Epithelial cell of prostate (primary cell): Measurements from ENCODE around the gene TAS2R16.

Experiments
- DNase-seq: peaks from one replicate; pipeline ENCODE4 v3.0.0-alpha.2; 2011; ENCODE audit warnings: low read depth, low spot score
- H3K27ac ChIP-seq: fragments of 450-650 bp; 2 replicates; pipeline ENCODE4 v1.5.1; 2017; ENCODE audit warnings: mild to moderate bottlenecking

The TAS2R16 gene

GRCh38 chr7:122995600-122995999, at the start of gene TAS2R16:
Gene TAS2R16, minus strand, starts transcription at chr7:122995700. Its CDS starts 66 bp downstream, at chr7:122995634.
- H3K27ac ChIP-seq, result no peak within 1 kb of the TSS
- no peak for DNase-seq

DNA sequence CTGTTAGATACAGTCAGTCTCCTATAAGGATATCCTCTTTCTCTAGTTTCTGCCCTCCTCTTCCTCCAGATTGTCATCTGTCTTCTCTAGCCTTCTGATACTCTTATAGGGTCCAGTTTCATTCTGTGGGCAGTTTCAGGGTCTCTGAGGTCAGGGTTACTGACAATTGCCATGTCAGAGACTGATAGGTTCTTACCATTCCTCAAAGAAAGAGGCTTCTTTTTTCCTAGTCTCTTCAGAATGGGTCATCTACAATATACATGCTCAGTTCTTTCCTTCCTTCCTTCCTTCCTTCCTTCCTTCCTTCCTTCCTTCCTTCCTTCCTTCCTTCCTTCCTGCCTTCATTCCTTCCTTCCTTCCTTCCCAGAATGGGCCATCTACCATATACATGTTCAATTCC, 48.1 kb upstream of the TAS2R16 start:
- no peak for DNase-seq
- no peak overlapping the region for H3K27ac ChIP-seq

DNA sequence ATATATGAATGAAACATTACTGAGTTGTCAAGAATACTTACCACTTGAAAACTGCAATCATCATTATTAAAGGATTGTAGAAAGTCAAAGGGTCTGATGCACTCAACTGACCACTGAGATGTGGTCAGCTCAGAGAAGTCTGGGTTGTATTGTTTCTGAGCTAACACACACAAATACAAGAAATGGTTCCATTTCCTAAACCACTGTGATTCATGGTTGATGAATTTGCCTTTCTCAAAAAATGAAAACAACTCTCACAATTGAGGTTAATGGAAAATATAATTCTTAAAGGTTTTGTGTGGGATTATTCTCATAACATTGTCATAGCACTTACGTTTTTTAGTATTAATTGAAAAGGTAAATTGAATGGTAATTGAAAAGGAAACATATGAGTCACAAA, 45.6 kb upstream of the TAS2R16 start:
- DNase-seq, result no peak
- no peak overlapping the region for H3K27ac ChIP-seq

DNA sequence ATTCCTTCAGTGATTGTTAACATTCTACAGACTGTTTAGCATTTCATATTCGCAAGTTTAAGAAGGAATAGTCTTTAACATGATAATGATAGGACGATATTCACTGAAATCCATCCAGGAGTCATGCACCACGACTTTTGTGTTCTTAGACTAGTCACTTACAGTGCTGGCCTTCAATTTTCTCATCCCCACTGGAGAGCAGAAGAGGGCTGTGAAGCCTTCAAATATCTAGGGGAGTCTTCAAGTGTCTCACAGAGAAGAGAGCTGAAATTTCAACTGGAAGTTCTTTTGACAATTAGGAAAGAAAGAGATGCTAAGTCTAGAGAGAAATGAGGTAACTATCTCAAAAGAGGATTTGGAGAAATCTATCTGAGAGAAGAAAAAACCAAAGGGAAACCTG, 43.8 kb upstream of the TAS2R16 start:
- no peak for DNase-seq
- H3K27ac ChIP-seq, result no peak overlapping the region

DNA sequence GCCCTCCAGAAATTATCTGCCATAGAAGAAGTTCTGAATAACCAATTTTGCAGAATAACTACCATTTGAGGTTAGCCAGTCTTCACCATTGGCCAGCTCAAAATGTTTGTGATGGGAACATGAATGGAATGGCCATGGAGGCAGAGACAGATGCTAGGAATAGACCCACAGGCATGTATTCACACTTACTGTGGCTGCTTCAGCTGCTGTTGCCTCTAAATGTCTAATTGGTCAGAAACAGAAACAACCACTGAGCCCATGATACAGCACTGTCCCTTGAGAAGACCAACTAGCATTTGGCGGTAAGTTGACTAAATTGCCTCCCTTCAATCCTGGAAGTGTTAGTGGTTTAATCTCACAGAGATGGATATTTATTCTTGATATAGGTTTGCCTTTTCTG, 38.6 kb upstream of the TAS2R16 start:
- no peak for DNase-seq
- no peak overlapping the region for H3K27ac ChIP-seq

GRCh38 chr7:123030631-123031030, 35.1 kb upstream of the TAS2R16 start:
- DNase-seq, result no peak
- no peak overlapping the region for H3K27ac ChIP-seq

- DNase-seq, result no peak
- no peak overlapping the region for H3K27ac ChIP-seq
Measured at GRCh38 chr7:123028339-123028738, 32.8 kb upstream of the TAS2R16 start.

DNA sequence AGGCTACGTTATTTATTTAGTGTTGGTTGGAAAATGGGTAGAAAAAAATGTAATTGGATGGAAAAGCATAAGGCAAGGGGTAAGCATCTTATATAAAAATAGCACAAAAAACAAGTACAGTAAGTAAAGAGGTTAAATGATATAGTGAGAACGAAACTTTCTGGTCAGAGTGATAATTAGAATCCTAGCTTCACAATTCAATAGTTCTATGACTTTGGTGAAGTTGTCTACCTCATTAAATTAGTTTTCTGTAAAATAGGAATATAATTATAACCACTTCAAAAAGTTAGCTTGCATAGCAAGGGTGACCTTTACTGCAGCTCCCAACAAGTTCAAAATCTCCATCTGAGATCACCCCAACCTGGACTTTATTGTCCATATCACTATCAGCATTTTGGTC, 30.8 kb upstream of the TAS2R16 start:
- no peak overlapping the region for H3K27ac ChIP-seq
- no peak for DNase-seq

DNA sequence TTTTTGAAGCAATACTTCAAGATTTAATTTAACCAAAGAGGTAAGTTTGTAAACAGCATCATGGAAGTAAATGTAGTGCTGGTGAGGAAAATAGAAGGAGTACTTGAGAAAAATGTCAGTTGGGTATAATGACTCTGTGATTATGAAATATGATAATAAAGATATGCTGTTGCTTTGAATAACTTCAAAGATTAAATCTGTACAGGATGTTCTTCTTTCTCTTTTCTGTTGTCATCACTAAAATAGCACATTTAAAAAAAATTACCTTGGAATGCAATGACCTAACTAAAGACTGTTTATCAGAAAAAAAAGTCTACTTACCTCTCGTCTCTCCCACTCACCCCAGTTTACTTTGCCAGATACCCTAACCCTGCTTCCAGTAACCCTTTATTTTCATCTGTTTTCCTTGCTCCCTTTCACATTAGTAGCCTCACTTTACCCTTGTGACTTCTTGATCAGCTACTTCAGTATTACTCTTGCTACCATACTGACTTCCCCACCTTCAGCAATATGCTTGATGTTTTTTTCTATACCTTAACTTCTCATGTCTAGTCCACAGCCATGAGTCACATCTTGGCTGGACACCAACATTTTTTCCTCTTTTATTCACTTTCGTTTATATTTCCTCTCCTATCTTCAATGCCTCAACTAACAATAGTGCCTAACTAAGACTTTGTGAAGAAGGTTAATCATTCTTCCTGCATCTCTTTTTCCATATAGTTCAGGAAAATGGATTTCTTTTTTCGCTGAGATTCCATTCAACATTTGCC, 29.7 kb upstream of the TAS2R16 start:
- DNase-seq, result peak; percentile 16
- H3K27ac ChIP-seq, result peak overlapping the region; percentile 6

GRCh38 chr7:123023126-123023525, 27.6 kb upstream of the TAS2R16 start:
- no peak overlapping the region for H3K27ac ChIP-seq
- no peak for DNase-seq

DNA sequence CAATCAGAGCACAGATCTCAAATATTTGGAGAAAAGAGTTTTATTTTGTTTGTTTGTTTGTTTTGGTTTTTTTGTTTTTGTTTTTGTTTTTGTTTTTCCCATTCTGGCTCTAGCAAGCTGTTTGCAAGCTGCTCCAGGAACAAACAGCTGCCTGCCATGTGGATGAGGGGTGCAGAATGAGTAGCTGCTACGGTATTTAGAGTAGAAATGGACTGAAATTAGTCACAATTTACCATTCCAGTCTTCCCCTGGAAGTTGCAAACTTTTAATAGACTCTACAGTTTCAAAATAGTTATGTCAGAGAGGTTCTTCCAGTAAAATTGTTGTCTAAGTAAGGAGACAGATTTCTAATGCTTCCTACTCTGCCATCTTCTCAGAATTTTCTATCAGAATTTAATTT, 27.1 kb upstream of the TAS2R16 start:
- no peak overlapping the region for H3K27ac ChIP-seq
- DNase-seq, result no peak

- DNase-seq, result no peak
- H3K27ac ChIP-seq, result no peak overlapping the region
Measured at GRCh38 chr7:123012435-123012834, 16.9 kb upstream of the TAS2R16 start.

GRCh38 chr7:123011766-123012369, 16.4 kb upstream of the TAS2R16 start:
- DNase-seq, result no peak
- no peak overlapping the region for H3K27ac ChIP-seq

GRCh38 chr7:123004931-123005330, 9.4 kb upstream of the TAS2R16 start:
- no peak overlapping the region for H3K27ac ChIP-seq
- DNase-seq, result no peak

GRCh38 chr7:123003539-123004126, 8.1 kb upstream of the TAS2R16 start:
- no peak overlapping the region for H3K27ac ChIP-seq
- no peak for DNase-seq

DNA sequence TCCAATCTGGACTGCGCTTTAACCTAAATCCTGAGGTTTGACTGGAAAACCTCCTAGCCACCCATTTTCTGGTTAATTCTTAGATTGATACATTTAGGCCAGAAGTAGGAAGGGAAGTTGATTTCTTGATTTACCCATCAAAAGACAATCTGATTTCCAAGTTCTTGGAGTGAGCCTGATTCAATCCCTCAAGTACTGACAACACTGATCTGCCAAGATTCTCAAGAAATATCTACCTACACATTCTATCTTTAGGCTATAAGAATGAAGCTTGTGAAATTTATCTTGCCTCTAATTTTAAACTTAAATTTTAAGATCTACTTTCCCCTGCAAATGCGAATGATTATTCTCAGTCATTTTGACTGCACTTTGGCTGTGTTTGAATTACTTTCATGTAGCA, 5.9 kb downstream of the TAS2R16 start:
- DNase-seq, result no peak

GRCh38 chr7:122989041-122989440, 6.5 kb downstream of the TAS2R16 start:
- no peak for DNase-seq
- no peak overlapping the region for H3K27ac ChIP-seq

More for the DNA sequence above, 5.9 kb downstream of the TAS2R16 start:
- no peak overlapping the region for H3K27ac ChIP-seq

GRCh38 chr7:122988333-122988732, 7.2 kb downstream of the TAS2R16 start:
- DNase-seq, result no peak

DNA sequence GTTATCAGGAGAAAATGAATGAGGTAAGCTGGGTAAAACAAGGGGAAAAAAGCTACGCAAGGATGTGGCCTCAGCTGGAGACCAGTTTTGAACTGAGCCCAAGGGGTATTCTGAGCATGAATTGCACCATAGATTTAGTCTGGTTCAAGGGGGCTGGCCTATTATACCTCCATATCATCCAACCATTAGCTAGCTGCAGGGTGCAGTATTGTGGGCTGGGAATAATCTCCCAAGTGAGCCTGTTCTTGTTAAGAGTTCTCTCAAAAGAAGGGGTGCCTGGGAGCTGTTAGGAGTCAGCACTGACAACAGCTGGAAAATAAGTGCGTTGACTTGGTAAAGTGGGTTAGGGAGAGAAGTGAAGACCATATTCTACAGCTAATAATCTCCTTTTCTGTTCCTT, 8.0 kb downstream of the TAS2R16 start:
- H3K27ac ChIP-seq, result no peak overlapping the region
- no peak for DNase-seq

More at GRCh38 chr7:122988333-122988732, 7.2 kb downstream of the TAS2R16 start:
- H3K27ac ChIP-seq, result no peak overlapping the region

DNA sequence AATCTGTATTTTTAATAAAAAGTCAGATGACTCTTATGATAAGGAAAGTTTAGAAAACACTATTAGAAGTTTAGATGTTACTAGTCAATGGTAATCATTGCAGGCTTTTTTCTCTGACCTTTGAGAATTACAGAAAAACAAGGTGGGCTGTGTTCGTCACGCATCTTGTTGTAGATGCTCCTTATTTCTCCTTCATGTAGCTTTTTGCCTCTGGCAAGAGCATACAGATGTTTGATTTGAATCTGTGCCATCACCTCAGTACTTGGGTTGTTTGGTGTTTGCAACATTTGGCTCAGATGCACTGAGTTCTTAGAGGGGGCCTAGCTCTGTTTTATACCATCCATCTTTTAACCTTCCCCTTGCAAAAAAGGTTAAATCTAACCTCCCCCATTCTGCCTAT, 11.5 kb downstream of the TAS2R16 start:
- H3K27ac ChIP-seq, result no peak overlapping the region
- no peak for DNase-seq

DNA sequence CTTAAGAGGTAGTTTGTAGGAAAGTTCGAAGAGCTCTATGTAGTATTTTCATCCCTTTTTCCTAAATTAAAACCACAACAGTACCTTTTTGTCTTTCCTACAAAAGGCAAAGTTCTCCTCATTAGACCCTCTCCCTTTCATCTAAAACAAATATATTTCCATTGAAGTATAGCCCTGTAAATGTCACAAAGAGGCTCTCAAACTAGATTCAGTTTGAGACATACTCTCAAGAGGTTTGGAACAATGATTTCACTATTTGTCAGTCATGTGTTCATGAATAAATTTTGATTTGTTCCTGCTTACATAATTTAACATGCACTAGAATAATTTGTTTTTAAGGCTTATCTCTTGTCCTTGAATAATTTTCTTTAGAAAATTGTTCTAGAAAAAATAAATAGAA, 12.2 kb downstream of the TAS2R16 start:
- no peak for DNase-seq
- no peak overlapping the region for H3K27ac ChIP-seq

GRCh38 chr7:122975341-122975740, 20.2 kb downstream of the TAS2R16 start:
- DNase-seq, result no peak
- H3K27ac ChIP-seq, result no peak overlapping the region
